HepG2 (cell line): Measurements from ENCODE around the gene NSG2.

Source experiments
- BRD4 ChIP-seq: sonication (generic); formaldehyde crosslinking; IDR thresholded peaks from 2 replicates; pipeline ENCODE4 v1.4.0; 2020; ENCODE audit warnings: missing genetic modification reagents
- SSRP1 ChIP-seq: IDR thresholded peaks from 2 replicates; pipeline ENCODE4 v1.6.1; 2016; ENCODE audit warnings: control low read depth
- XRCC5 ChIP-seq: fragments of 200-400 bp; formaldehyde crosslinking; optimal IDR thresholded peaks from 2 replicates; pipeline ENCODE3; 2017; ENCODE audit warnings: mild to moderate bottlenecking, low read length
- ZNF776 ChIP-seq: sonication (generic); formaldehyde crosslinking; IDR thresholded peaks from 2 replicates; pipeline ENCODE4 v1.4.0; 2020; ENCODE audit warnings: mild to moderate bottlenecking, missing genetic modification reagents
- TF ChIP-seq, protein P1 (sequence below): sonication (generic); IDR thresholded peaks from 2 replicates; pipeline ENCODE4 v1.6.1; 2016; ENCODE audit warnings: low read depth, borderline replicate concordance
- TF ChIP-seq, protein P2 (sequence below): IDR thresholded peaks from 2 replicates; pipeline ENCODE4 v1.6.1; 2012; ENCODE audit warnings: low read depth, low read length, improper control_type of control experiment
- TF ChIP-seq, protein P3 (sequence below): sonication (generic); formaldehyde crosslinking; IDR thresholded peaks from 2 replicates; pipeline ENCODE4 v1.8.1; 2023; ENCODE audit warnings: missing genetic modification reagents, inconsistent platforms, borderline replicate concordance

DNA sequence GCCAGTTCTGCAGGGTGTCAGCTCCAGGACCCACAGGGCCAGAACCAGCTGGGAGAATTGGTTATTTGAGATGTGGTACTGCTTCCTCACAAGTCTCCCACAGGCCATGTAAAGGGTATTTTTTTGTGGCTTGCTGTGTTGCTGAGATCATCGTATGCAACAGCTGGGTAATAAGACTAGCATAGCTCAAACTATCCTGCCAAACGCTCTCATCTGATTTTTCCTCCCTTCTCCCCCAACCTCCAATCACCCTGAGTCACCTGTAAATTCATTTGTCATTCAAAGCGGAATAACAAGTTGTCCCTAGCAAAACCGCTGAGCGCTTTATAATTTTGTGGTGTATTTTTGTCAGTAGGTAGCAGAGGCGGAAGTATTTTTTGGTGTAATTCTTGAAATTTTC is 63.2 kb downstream of the NSG2 start:
- TF ChIP-seq ZNF776 (CRISPR knock-in tag) (no peak), SSRP1 (no peak), BRD4 (CRISPR knock-in tag) (no peak), XRCC5 (no peak)
- TF ChIP-seq, protein P1, sequence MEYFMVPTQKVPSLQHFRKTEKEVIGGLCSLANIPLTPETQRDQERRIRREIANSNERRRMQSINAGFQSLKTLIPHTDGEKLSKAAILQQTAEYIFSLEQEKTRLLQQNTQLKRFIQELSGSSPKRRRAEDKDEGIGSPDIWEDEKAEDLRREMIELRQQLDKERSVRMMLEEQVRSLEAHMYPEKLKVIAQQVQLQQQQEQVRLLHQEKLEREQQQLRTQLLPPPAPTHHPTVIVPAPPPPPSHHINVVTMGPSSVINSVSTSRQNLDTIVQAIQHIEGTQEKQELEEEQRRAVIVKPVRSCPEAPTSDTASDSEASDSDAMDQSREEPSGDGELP = no peak
- TF ChIP-seq, protein P2, sequence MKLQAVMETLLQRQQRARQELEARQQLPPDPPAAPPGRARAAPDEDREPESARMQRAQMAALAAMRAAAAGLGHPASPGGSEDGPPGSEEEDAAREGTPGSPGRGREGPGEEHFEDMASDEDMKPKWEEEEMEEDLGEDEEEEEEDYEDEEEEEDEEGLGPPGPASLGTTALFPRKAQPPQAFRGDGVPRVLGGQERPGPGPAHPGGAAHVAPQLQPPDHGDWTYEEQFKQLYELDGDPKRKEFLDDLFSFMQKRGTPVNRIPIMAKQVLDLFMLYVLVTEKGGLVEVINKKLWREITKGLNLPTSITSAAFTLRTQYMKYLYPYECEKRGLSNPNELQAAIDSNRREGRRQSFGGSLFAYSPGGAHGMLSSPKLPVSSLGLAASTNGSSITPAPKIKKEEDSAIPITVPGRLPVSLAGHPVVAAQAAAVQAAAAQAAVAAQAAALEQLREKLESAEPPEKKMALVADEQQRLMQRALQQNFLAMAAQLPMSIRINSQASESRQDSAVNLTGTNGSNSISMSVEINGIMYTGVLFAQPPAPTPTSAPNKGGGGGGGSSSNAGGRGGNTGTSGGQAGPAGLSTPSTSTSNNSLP = no peak
- TF ChIP-seq, protein P3, sequence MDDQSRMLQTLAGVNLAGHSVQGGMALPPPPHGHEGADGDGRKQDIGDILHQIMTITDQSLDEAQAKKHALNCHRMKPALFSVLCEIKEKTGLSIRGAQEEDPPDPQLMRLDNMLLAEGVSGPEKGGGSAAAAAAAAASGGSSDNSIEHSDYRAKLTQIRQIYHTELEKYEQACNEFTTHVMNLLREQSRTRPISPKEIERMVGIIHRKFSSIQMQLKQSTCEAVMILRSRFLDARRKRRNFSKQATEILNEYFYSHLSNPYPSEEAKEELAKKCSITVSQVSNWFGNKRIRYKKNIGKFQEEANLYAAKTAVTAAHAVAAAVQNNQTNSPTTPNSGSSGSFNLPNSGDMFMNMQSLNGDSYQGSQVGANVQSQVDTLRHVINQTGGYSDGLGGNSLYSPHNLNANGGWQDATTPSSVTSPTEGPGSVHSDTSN = no peak
